Measurements from ENCODE around the gene ITGA4.

DNA sequence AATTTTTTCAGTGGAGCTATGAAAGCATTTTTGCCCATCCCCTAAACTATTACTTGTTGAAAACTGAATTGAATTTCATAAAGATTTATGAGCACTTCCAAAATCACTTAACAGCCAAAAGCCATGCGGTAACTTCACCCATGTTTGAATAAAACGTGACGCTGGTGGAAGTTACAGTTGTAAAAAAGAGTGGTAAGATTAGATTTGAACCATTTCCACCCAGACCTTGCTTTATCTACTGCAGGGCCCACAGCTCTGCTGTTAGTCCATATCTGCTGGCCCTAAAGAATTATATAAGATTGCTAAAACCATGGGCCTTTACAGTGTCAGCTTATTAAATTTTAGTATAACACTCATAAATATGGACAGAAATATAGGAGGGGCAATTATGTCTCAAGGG is 15.5 kb upstream of the ITGA4 start:
- no peak for TF ChIP-seq EZH2 (IDR thresholded peaks at IDR 0.05; ENCODE audit: low read length, missing control alignments)
- TF ChIP-seq, protein P1, sequence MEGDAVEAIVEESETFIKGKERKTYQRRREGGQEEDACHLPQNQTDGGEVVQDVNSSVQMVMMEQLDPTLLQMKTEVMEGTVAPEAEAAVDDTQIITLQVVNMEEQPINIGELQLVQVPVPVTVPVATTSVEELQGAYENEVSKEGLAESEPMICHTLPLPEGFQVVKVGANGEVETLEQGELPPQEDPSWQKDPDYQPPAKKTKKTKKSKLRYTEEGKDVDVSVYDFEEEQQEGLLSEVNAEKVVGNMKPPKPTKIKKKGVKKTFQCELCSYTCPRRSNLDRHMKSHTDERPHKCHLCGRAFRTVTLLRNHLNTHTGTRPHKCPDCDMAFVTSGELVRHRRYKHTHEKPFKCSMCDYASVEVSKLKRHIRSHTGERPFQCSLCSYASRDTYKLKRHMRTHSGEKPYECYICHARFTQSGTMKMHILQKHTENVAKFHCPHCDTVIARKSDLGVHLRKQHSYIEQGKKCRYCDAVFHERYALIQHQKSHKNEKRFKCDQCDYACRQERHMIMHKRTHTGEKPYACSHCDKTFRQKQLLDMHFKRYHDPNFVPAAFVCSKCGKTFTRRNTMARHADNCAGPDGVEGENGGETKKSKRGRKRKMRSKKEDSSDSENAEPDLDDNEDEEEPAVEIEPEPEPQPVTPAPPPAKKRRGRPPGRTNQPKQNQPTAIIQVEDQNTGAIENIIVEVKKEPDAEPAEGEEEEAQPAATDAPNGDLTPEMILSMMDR (conservative IDR thresholded peaks at IDR 0.05 in 1 of 2, IDR thresholded peaks at IDR 0.05 in 1 of 2; ENCODE audit: low read depth in 1 of 2, low read length in 2 of 2), result no peak

Data from fibroblast of lung (primary cell).